Lower lobe of right lung (tissue), 2 donors: ENCODE data around the gene LRRC63. TPM values are rescaled to one million over a fixed set of nuclear protein-coding genes. Genes with fewer than 3 reads are reported as not detected.

Source experiments
- ATAC-seq, 2 donors: fragments of 200-7000 bp; cut with Tn5 transposase; one replicate each; pipeline ENCODE4 v1.9.1; 2020 to 2022; ENCODE audit warnings: mild to moderate bottlenecking in 2 of 2, moderate library complexity in 2 of 2
- DNase-seq: peaks from one replicate; pipeline ENCODE4 v3.0.0-alpha.2; 2020
- H3K27ac ChIP-seq: fragments of 200-600 bp; one replicate; pipeline ENCODE4 v1.8.0; 2022
- H3K27me3 ChIP-seq: fragments of 200-600 bp; one replicate; pipeline ENCODE4 v1.8.0; 2022; ENCODE audit warnings: low read depth
- H3K36me3 ChIP-seq: fragments of 200-600 bp; one replicate; pipeline ENCODE4 v1.8.0; 2022; ENCODE audit warnings: mild to moderate bottlenecking
- H3K4me1 ChIP-seq: fragments of 200-600 bp; one replicate; pipeline ENCODE4 v1.8.0; 2022
- H3K4me3 ChIP-seq: fragments of 200-600 bp; one replicate; pipeline ENCODE4 v1.8.0; 2022; ENCODE audit warnings: mild to moderate bottlenecking
- H3K9me3 ChIP-seq: fragments of 200-600 bp; one replicate; pipeline ENCODE4 v1.8.0; 2022
- CTCF ChIP-seq: fragments of 200-600 bp; IDR thresholded peaks from one replicate; pipeline ENCODE4 v1.8.0; 2022; ENCODE audit warnings: antibody characterized with exemption, mild to moderate bottlenecking
- intact Hi-C: fragments of 100-400 bp; cut with DNase I; formaldehyde crosslinking; loops from one replicate; pipeline ENCODE4 v1.11.0; 2022
- total RNA-seq: library from RNA; stranded (reverse); fragmentation: NEBNext Ultra II Directional; extraction: Animal tissue kit (Norgen Biotek cat#: 25700); gene quantifications from one replicate; pipeline ENCODE4 v1.2.1, GENCODE V29; 2021
- donor health status: DM: no; HTN: yes; CAD: no; lungs with severe emphysema.

LRRC63 gene
- total RNA-seq, 1 donor from 2014 or later, result 1.7 TPM

GRCh38 chr13:46311217-46311616 lies 99.5 kb downstream of the LRRC63 start:
- no peak for DNase-seq
- no peak for ATAC-seq
- no peaks in the 10 kb centered on the region for H3K27me3 ChIP-seq
- no peaks in the 10 kb centered on the region for H3K9me3 ChIP-seq
- no peak overlapping the region for H3K4me3 ChIP-seq
- H3K27ac ChIP-seq, result no peak overlapping the region
- TF ChIP-seq CTCF, result no peak
- H3K36me3 ChIP-seq, result no peaks in the 10 kb centered on the region
- intact Hi-C loops, result no loop called here
- H3K4me1 ChIP-seq, result no peaks in the 10 kb centered on the region

- H3K4me3 ChIP-seq, result no peak overlapping the region
- no peaks in the 10 kb centered on the region for H3K27me3 ChIP-seq
- ATAC-seq (no peak), DNase-seq (no peak)
- H3K4me1 ChIP-seq, result no peaks in the 10 kb centered on the region
- no peaks in the 10 kb centered on the region for H3K9me3 ChIP-seq
- H3K27ac ChIP-seq, result no peak overlapping the region
- no peak for TF ChIP-seq CTCF
- no peaks in the 10 kb centered on the region for H3K36me3 ChIP-seq
- intact Hi-C loops, result no loop called here
These were observed 101.3 kb downstream of the LRRC63 start for GRCh38 chr13:46313024-46313423.

- Histone ChIP-seq H3K36me3 (no peaks in the 10 kb centered on the region), H3K9me3 (no peaks in the 10 kb centered on the region), H3K27me3 (no peaks in the 10 kb centered on the region), H3K27ac (peak overlapping the region; percentile 15), H3K4me3 (no peak overlapping the region), H3K4me1 (no peaks in the 10 kb centered on the region)
- intact Hi-C loops, result no loop called here
- TF ChIP-seq CTCF, result no peak
- DNase-seq (no peak), ATAC-seq (no peak)
These were observed 101.9 kb downstream of the LRRC63 start for GRCh38 chr13:46313432-46314257.

GRCh38 chr13:46314587-46314986 lies 102.9 kb downstream of the LRRC63 start:
- Histone ChIP-seq H3K27ac (no peak overlapping the region), H3K4me1 (no peaks in the 10 kb centered on the region), H3K36me3 (no peaks in the 10 kb centered on the region), H3K9me3 (no peaks in the 10 kb centered on the region), H3K4me3 (no peak overlapping the region), H3K27me3 (no peaks in the 10 kb centered on the region)
- no peak for ATAC-seq
- no peak for DNase-seq
- no peak for TF ChIP-seq CTCF
- intact Hi-C loops, result no loop called here

GRCh38 chr13:46315036-46315435 lies 103.3 kb downstream of the LRRC63 start:
- no peaks in the 10 kb centered on the region for H3K4me1 ChIP-seq
- no peak for DNase-seq
- no peaks in the 10 kb centered on the region for H3K27me3 ChIP-seq
- no peak for ATAC-seq
- intact Hi-C loops, result no loop called here
- H3K36me3 ChIP-seq, result no peaks in the 10 kb centered on the region
- TF ChIP-seq CTCF, result no peak
- H3K4me3 ChIP-seq, result no peak overlapping the region
- H3K27ac ChIP-seq, result no peak overlapping the region
- no peaks in the 10 kb centered on the region for H3K9me3 ChIP-seq
